Activated naive CD4-positive, alpha-beta T cell treated with anti-CD3 and anti-CD28 coated beads, Interleukin-2, amount 10 ng/mL, durations not matched to agents 7 days and 5 days (primary cell): Measurements from ENCODE around the gene HTR1B.

Source experiments
- CTCF ChIA-PET: fragments of 350-600 bp; sonication (Branson Sonifier 250); formaldehyde crosslinking; loops from one replicate; lab custom pipeline; 2021; ENCODE audit warnings: antibody characterized with exemption; lab: Charles Lee
- DNase-seq: peaks from one replicate; pipeline ENCODE4 v3.0.0-alpha.2; 2020
- H3K27ac Mint-ChIP-seq: one replicate; pipeline ENCODE4 v1.8.0; 2021; ENCODE audit warnings: mild to moderate bottlenecking, moderate library complexity, mixed read lengths
- H3K27me3 Mint-ChIP-seq: one replicate; pipeline ENCODE4 v1.8.0; 2021; ENCODE audit warnings: mild to moderate bottlenecking, mixed read lengths
- H3K36me3 Mint-ChIP-seq: one replicate; pipeline ENCODE4 v1.8.0; 2021; ENCODE audit warnings: mixed read lengths
- H3K4me1 Mint-ChIP-seq: one replicate; pipeline ENCODE4 v1.8.0; 2021; ENCODE audit warnings: mixed read lengths
- H3K4me3 Mint-ChIP-seq: one replicate; pipeline ENCODE4 v1.8.0; 2021; ENCODE audit warnings: mild to moderate bottlenecking, moderate library complexity, mixed read lengths
- H3K9me3 Mint-ChIP-seq: one replicate; pipeline ENCODE4 v1.8.0; 2021; ENCODE audit warnings: mixed read lengths

HTR1B gene, protein sequence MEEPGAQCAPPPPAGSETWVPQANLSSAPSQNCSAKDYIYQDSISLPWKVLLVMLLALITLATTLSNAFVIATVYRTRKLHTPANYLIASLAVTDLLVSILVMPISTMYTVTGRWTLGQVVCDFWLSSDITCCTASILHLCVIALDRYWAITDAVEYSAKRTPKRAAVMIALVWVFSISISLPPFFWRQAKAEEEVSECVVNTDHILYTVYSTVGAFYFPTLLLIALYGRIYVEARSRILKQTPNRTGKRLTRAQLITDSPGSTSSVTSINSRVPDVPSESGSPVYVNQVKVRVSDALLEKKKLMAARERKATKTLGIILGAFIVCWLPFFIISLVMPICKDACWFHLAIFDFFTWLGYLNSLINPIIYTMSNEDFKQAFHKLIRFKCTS

DNA sequence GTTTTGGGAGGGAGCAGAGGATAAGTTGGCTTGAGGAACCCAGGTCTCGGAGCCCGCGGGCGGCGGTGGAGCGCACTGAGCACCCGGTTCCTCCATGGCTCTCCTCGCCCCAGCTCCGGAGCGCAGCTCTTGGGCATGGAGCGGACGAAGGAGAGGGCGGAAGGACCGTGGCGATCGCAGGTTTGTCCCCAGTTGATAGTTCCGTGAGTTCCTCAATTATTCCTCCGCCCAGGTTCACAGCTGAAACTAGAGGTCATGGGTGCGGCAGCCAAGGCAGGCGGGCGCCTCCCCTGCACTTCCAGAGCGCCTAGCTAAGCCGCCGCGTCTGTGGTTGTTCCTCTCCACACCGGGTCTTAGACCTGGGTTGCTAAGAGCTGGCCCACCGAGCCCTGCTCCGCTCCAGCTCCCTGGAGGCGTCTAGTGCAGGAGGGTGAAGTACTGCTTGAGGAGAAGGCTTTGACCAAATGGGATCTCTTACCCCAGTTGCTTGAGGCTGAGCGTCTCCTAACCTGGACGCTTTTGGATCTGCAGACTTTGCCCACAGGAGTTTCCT, at the start of gene HTR1B:
TSS of gene HTR1B (minus strand) at position 184 of the 553 bp plus-strand sequence. CDS start at position 96, 88 bp downstream.
- Mint-ChIP-seq H3K27ac (no peak within 1 kb of the TSS), H3K27me3 (peaks cover 60% of the 10 kb centered on the region), H3K4me3 (peak within 1 kb of the TSS; percentile 18), H3K9me3 (peaks cover 3% of the 10 kb centered on the region), H3K36me3 (no peaks in the 10 kb centered on the region), H3K4me1 (peaks cover 22% of the 10 kb centered on the region)
- CTCF ChIA-PET, result no interaction called here
- no peak for DNase-seq

DNA sequence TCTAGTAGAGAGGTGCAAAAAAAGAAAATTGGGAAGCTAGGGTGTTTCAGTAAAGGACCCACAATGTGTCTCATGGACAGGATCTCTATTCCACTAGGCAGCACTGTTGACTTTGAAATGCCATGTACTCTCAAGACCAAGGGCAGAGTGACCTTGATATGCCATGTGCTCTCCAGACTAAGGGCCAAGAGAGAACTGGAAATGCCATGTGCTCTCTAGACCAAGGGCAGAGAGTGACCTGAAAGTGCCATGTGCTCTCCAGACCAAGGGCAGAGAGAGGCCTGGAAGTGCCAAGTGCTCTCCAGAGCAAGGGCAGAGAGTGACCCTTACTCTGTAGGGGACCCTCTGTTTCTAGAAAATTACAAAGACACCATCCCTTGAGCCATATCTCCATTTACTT, 49.3 kb upstream of the HTR1B start:
- H3K36me3 Mint-ChIP-seq, result no peaks in the 10 kb centered on the region
- no peak overlapping the region for H3K4me3 Mint-ChIP-seq
- no peaks in the 10 kb centered on the region for H3K27me3 Mint-ChIP-seq
- no peak overlapping the region for H3K27ac Mint-ChIP-seq
- H3K9me3 Mint-ChIP-seq, result peaks cover 18% of the 10 kb centered on the region
- DNase-seq, result no peak
- CTCF ChIA-PET, result no interaction called here
- H3K4me1 Mint-ChIP-seq, result no peaks in the 10 kb centered on the region

DNA sequence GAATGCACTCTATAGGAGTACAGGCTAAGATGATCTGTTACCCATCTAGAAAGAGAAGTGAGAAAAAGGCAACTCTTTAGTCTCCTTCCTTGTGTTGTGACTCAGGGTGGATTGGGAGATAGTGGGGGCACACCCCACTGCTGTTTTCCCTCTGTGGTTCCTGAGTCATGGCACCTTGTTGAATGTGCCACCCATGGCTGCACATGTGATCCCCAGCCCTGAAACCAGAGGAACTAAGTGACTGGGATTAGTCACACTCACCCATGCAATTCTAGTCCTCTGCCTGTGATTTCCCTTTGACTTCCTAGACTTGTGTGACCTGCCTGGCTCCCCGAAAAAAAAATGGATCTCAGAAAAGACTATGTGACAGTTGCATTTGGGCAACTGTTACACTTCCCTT, 48.6 kb upstream of the HTR1B start:
- CTCF ChIA-PET, result no interaction called here
- Mint-ChIP-seq H3K9me3 (peaks cover 18% of the 10 kb centered on the region), H3K27me3 (no peaks in the 10 kb centered on the region), H3K27ac (no peak overlapping the region), H3K4me1 (no peaks in the 10 kb centered on the region), H3K36me3 (no peaks in the 10 kb centered on the region), H3K4me3 (no peak overlapping the region)
- no peak for DNase-seq

DNA sequence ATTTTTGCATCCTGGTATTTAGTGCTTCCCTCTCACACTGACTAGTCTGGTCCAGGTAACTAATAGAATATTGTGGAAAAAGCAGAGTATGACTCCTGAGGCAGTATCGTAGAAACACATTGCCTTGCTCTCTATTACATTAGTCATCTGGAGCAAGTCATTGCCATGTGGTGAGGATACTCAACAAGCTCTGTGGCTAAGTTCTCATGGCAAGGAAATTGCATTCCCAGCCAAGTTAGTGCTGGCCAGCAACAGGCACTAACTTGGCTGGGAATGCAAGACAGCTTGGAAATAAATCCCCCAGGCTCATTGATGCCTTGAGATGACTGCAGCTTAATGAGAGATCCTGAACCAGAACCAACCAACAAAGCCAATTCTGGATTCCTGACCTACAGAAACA, 39.7 kb upstream of the HTR1B start:
- no peaks in the 10 kb centered on the region for H3K36me3 Mint-ChIP-seq
- no peaks in the 10 kb centered on the region for H3K9me3 Mint-ChIP-seq
- no peak overlapping the region for H3K27ac Mint-ChIP-seq
- no peaks in the 10 kb centered on the region for H3K27me3 Mint-ChIP-seq
- no peaks in the 10 kb centered on the region for H3K4me1 Mint-ChIP-seq
- CTCF ChIA-PET, result no interaction called here
- DNase-seq, result no peak
- H3K4me3 Mint-ChIP-seq, result no peak overlapping the region

DNA sequence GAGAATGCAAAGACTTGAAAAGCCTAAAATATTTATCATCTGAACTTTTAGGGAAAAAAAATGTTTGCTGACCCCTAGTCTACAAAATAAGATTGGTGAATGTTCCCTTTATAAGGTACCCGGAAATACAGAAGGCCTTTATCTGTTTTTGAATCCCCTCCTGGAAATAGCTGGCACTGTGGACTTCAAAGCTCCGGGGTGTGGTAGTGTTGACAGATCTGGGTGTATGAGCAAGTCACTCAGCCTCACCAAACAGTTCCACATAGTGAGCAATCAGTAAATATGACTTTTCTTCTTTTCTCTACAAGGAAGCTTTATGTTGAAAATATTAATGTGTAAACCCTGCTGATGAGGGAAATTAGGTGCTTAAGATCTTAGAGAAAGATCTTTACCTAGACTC, 29.2 kb upstream of the HTR1B start:
- no peak for DNase-seq
- no peaks in the 10 kb centered on the region for H3K27me3 Mint-ChIP-seq
- CTCF ChIA-PET, result no interaction called here
- no peak overlapping the region for H3K27ac Mint-ChIP-seq
- H3K9me3 Mint-ChIP-seq, result no peaks in the 10 kb centered on the region
- H3K4me1 Mint-ChIP-seq, result no peaks in the 10 kb centered on the region
- no peak overlapping the region for H3K4me3 Mint-ChIP-seq
- no peaks in the 10 kb centered on the region for H3K36me3 Mint-ChIP-seq

DNA sequence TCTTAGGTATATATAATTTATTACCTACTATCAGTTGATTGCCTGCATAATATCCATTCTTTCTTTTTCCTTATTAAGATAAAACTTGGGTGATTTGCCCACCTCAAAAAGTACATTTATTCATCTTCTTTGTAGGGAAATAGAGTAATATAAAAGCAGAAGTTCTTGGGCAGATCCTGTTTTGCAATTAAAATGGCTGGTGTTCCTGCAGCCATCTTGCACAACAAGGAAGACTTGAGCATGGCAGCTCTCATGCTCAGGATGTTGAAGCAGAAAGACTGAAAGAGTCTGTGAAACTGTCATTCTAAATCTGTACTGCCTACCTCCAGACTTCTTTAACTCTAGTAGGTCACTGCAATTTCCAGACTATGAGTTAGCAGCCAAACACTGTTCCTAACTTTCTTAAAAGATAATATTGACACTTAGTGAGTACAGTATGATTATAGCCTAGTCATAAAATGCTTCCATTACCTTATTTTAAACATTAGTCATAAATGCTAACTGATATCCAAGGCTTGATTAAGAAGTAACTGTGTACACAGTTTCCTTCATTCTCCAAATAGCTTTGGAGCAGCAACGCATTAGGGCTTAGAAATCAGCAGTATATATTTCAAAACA, 24.6 kb upstream of the HTR1B start:
- Mint-ChIP-seq H3K36me3 (no peaks in the 10 kb centered on the region), H3K4me1 (no peaks in the 10 kb centered on the region), H3K9me3 (no peaks in the 10 kb centered on the region), H3K4me3 (no peak overlapping the region), H3K27me3 (no peaks in the 10 kb centered on the region), H3K27ac (no peak overlapping the region)
- DNase-seq, result no peak
- CTCF ChIA-PET, result no interaction called here

DNA sequence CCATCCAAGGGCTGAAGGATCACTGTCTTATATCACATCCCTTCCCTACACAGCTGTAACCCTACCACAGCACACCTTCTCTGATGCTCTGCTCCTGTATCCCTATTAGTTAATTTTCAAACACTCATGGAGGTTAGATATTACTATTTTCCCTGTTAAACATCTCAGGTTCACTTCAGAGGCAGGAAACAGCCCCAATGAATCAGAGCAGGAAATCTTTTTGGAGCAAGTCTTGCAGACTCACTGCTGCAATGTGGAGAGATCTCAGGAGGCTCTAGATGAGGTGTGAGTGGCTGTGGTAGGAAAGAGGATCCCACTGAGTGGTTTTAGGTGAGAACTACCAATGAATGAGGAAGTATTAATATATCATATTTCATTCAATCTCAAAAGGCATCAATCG, 19.7 kb upstream of the HTR1B start:
- no peaks in the 10 kb centered on the region for H3K9me3 Mint-ChIP-seq
- no peaks in the 10 kb centered on the region for H3K4me1 Mint-ChIP-seq
- no peak overlapping the region for H3K4me3 Mint-ChIP-seq
- H3K27me3 Mint-ChIP-seq, result no peaks in the 10 kb centered on the region
- no peak for DNase-seq
- no peak overlapping the region for H3K27ac Mint-ChIP-seq
- CTCF ChIA-PET, result no interaction called here
- H3K36me3 Mint-ChIP-seq, result no peaks in the 10 kb centered on the region

DNA sequence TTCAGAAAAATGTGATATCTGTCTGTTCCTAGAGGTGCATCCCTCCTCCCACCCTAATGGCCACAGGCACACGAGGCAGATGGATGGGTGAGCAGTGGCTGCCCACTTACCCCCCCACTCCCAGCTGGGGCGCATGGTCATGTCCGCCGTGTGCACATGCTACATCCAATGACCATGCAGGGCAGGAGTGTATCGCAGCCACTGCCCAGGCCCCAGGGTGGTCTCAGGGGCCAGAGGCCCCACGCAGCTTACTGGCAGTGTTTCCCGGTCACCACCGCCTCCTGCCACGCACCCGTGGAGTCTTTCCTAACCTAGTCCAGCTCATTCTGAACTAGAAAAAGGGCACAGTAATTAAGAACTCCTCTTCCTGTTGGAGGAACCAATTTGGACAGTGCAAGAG, 11.7 kb upstream of the HTR1B start:
- Mint-ChIP-seq H3K9me3 (peaks cover 6% of the 10 kb centered on the region), H3K27ac (no peak overlapping the region), H3K4me1 (peaks cover 9% of the 10 kb centered on the region), H3K27me3 (no peaks in the 10 kb centered on the region), H3K36me3 (no peaks in the 10 kb centered on the region), H3K4me3 (no peak overlapping the region)
- DNase-seq, result no peak
- CTCF ChIA-PET, result interaction anchor here (1.7 kb wide), 1 partner anchor 9 kb away, joined by 7 read pairs; no protein-coding TSS in a partner anchor

DNA sequence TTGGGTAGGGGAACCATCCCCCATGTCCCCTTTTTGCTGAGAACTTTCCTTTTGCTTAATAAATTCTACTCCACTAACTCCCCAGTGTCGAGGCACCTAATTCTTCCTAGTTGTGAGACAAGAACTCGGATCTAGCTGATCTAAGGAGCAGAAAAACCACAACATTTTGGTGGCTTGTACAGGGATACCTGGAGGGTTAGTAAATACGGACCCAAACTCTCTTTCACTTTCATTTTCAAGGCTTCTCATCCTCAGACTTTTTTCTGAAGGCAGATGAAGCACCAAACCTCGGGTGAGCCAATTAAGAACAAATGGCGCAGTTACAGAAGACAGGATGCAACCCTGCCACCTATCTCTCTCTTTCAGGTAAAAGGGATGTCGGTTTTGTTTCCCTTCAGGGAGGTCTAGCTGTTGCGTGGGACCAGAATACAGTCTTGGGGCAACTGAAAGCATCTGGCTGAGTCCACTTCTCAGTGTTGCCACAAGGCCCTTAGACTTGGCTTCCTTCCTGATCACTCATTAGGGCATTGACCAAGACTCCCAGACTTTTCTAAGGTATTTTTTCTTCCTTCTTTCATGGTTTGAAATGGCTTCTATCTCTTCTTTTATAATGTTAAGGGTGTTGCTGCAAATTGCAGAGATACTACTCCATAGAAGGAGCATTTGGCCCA, 11.1 kb upstream of the HTR1B start:
- peak overlapping the region; percentile 48 for H3K4me3 Mint-ChIP-seq
- no peaks in the 10 kb centered on the region for H3K36me3 Mint-ChIP-seq
- peaks cover 9% of the 10 kb centered on the region for H3K4me1 Mint-ChIP-seq
- no peak for DNase-seq
- no peaks in the 10 kb centered on the region for H3K27me3 Mint-ChIP-seq
- peaks cover 6% of the 10 kb centered on the region for H3K9me3 Mint-ChIP-seq
- CTCF ChIA-PET, result no interaction called here
- no peak overlapping the region for H3K27ac Mint-ChIP-seq

DNA sequence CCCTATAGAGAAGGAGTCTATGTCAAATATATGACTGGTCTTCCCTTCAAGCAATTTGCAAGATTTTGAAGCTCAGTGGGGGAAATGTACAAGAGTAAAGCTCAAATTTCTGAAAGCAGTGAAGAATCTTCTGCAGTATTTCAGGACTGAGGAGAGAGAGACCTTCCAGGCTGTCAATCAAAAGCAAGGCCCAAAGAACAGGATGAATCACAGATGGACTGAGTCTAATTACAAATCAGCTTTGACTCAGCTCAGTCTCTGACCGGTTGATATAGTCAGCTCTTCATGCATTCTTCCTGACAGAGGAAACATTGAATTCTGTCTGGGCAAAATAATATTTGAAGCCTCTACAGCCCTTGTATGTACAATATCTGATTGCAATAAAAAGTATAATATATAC, 7.7 kb upstream of the HTR1B start:
- DNase-seq, result no peak
- H3K27me3 Mint-ChIP-seq, result peaks cover 16% of the 10 kb centered on the region
- no peak overlapping the region for H3K4me3 Mint-ChIP-seq
- H3K36me3 Mint-ChIP-seq, result no peaks in the 10 kb centered on the region
- peaks cover 17% of the 10 kb centered on the region for H3K4me1 Mint-ChIP-seq
- H3K9me3 Mint-ChIP-seq, result peaks cover 9% of the 10 kb centered on the region
- CTCF ChIA-PET, result no interaction called here
- H3K27ac Mint-ChIP-seq, result no peak overlapping the region

DNA sequence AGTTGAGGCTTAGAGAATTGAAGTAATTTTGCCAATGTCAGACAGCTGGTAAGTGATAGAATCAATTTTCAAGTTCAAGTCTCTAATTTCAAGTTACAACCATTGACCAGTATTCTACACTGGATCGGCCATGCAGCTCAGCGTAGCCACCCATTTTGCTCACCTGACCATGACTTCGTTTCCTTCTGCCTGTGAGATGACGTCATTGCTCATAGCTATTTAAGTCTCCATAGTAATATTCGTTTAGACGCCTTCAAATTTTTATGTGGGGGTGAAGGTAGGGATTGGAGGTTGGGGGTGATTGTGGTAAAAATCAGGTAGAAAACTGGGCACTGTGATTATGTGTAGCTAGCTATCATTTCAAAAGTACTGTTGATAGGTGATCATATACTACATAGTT, 5.6 kb upstream of the HTR1B start:
- H3K27ac Mint-ChIP-seq, result no peak overlapping the region
- no peaks in the 10 kb centered on the region for H3K36me3 Mint-ChIP-seq
- H3K4me1 Mint-ChIP-seq, result peaks cover 11% of the 10 kb centered on the region
- DNase-seq, result no peak
- H3K9me3 Mint-ChIP-seq, result peaks cover 3% of the 10 kb centered on the region
- peaks cover 36% of the 10 kb centered on the region for H3K27me3 Mint-ChIP-seq
- H3K4me3 Mint-ChIP-seq, result no peak overlapping the region
- CTCF ChIA-PET, result interaction anchor here (1.0 kb wide), 1 partner anchor 12 kb away, joined by 3 read pairs; no protein-coding TSS in a partner anchor

DNA sequence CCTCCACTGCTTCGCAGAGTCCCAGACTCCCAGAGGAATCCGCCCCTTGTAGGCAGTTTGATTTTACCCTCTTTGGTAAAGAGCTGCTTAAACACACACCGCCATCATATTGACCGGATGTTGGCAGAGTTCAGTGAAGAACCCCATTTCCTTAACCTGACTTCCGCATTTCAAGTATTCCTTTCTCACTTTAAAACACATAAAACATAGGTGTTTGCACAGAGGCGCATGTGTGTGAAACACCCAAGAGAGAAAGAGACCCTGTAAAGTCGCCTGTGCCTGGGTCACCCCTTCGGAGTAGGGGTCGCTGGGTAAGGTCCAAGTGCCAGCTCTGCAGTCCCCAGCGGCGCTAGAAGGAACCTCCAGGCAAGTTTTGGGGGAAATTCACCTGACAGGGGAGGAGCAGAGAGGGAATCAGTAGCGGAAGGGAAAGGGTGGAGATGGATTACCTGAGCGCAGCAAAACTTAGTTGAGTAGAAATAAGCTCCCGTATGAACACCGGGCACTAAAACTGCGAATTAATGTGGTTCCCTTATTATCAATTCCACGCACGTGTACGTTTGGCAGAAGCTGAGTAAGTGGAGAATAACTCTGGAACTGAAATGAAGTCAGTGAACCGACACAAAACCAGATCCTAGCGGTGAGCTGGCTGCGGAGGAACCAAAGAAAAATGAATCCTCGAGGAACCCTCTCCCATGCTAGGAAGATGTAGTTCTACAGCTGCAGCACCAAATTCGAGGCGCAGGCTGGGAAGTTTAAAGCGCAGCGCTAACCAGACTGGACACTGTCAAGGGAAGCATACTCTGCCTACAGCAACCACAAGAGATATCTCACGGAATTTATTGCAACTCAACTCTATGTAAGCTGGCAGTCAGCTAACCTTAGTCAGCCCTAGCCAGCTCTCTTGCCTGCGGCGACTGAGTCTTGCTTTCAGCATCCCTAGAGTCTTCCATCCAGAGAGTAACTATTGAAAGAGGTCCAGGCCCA, 3.5 kb upstream of the HTR1B start:
- no peaks in the 10 kb centered on the region for H3K36me3 Mint-ChIP-seq
- H3K4me1 Mint-ChIP-seq, result peaks cover 22% of the 10 kb centered on the region
- peak overlapping the region; percentile 21 for H3K27ac Mint-ChIP-seq
- CTCF ChIA-PET, result interaction anchor here (0.9 to 1.9 kb wide), 4 partner anchors 9 to 131 kb away, joined by 3 to 7 read pairs (median 4); no protein-coding TSS in a partner anchor
- H3K4me3 Mint-ChIP-seq, result peak overlapping the region; percentile 75
- peaks cover 3% of the 10 kb centered on the region for H3K9me3 Mint-ChIP-seq
- DNase-seq, result no peak
- peaks cover 58% of the 10 kb centered on the region for H3K27me3 Mint-ChIP-seq

DNA sequence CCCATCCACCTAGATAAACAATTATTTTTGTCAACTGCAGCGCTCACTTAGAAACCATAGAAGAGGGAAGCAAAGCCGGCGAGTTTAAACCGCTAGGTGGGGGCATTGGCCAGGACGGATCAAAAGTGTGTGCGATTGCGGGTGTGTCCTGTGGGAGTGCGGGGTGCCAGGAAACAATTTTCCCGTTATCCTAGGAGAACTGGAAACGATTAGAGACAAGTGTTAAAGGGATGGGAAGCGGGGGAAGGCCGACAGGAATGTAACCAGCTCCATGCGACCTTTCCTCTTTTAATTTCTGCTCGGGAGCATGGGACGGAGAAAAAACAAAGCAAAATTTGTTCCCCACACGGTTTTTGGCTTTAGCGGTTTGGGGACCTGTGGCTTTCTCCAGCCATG, 2.8 kb upstream of the HTR1B start:
- peak overlapping the region; percentile 75 for H3K4me3 Mint-ChIP-seq
- peaks cover 3% of the 10 kb centered on the region for H3K9me3 Mint-ChIP-seq
- no peaks in the 10 kb centered on the region for H3K36me3 Mint-ChIP-seq
- CTCF ChIA-PET, result interaction anchor here (1.7 to 1.9 kb wide), 2 partner anchors 8 to 10 kb away, joined by 6 to 7 read pairs; no protein-coding TSS in a partner anchor
- H3K4me1 Mint-ChIP-seq, result peaks cover 22% of the 10 kb centered on the region
- peaks cover 60% of the 10 kb centered on the region for H3K27me3 Mint-ChIP-seq
- no peak overlapping the region for H3K27ac Mint-ChIP-seq
- peak; percentile 50 for DNase-seq
